ENCODE data around the gene NLRC3.

NLRC3 gene

GRCh38 chr16:3597226-3597625, 20.0 kb upstream of the NLRC3 start:
- H3K4me3 ChIP-seq (replicated peaks; ENCODE audit: low read depth, low read length): no peak overlapping the region
- TF ChIP-seq CTCF (IDR thresholded peaks at IDR 0.05; ENCODE audit: low read depth, low read length, missing control alignments): no peak
- DNase-seq (ENCODE audit: extremely low read depth, low read depth): no peak

GRCh38 chr16:3596101-3596861, 19.1 kb upstream of the NLRC3 start:
- no peak overlapping the region for H3K4me3 ChIP-seq (replicated peaks; ENCODE audit: low read depth, low read length)
- TF ChIP-seq CTCF (IDR thresholded peaks at IDR 0.05; ENCODE audit: low read depth, low read length, missing control alignments): no peak
- no peak for DNase-seq (ENCODE audit: extremely low read depth, low read depth)

GRCh38 chr16:3595521-3596021, 18.4 kb upstream of the NLRC3 start:
- TF ChIP-seq CTCF (IDR thresholded peaks at IDR 0.05; ENCODE audit: low read depth, low read length, missing control alignments): no peak
- DNase-seq (ENCODE audit: extremely low read depth, low read depth): no peak
- H3K4me3 ChIP-seq (replicated peaks; ENCODE audit: low read depth, low read length): no peak overlapping the region

GRCh38 chr16:3595110-3595486, 17.9 kb upstream of the NLRC3 start:
- no peak for TF ChIP-seq CTCF (IDR thresholded peaks at IDR 0.05; ENCODE audit: low read depth, low read length, missing control alignments)
- no peak overlapping the region for H3K4me3 ChIP-seq (replicated peaks; ENCODE audit: low read depth, low read length)
- DNase-seq (ENCODE audit: extremely low read depth, low read depth): no peak

GRCh38 chr16:3594316-3595109, 17.3 kb upstream of the NLRC3 start:
- no peak for TF ChIP-seq CTCF (IDR thresholded peaks at IDR 0.05; ENCODE audit: low read depth, low read length, missing control alignments)

GRCh38 chr16:3592559-3592958, 15.4 kb upstream of the NLRC3 start:
- no peak overlapping the region for H3K4me3 ChIP-seq (replicated peaks; ENCODE audit: low read depth, low read length)
- no peak for DNase-seq (ENCODE audit: extremely low read depth, low read depth)
- no peak for TF ChIP-seq CTCF (IDR thresholded peaks at IDR 0.05; ENCODE audit: low read depth, low read length, missing control alignments)

More at GRCh38 chr16:3594316-3595109, 17.3 kb upstream of the NLRC3 start:
- no peak for DNase-seq (ENCODE audit: extremely low read depth, low read depth)
- no peak overlapping the region for H3K4me3 ChIP-seq (replicated peaks; ENCODE audit: low read depth, low read length)

Data from HFF-Myc (cell line).